Measurements from ENCODE around the gene ACTR6.
A peak's percentile ranks its signal among the peaks of the same experiment; 100 is the strongest.
"Not testable (repeated sequence)": the region's sequence is repeated elsewhere in the genome, so short reads cannot be mapped to it uniquely, and the experiment has no call there.

The ACTR6 gene

GRCh38 chr12:100219328-100220109, 18.9 kb downstream of the ACTR6 start:
- no peak for DNase-seq (ENCODE audit: low spot score)

DNA sequence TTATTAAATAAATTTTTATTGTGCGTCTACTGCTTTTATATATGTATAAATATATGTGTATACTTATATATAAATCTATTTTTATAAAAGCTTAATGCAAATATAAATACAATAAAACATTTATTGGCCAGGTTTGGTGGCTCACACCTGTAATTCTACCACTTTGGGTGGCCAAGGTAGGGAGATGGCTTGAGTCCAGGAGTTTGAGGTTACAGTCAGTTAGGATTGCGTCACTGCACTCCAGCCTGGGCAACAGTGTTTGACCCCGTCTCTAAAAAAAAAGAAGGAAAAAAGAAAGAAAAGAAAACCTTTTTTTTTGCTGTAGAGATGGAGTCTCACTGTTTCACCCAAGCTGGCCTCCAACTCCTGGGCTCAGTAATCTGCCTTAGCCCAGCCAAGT, 20.9 kb downstream of the ACTR6 start:
- DNase-seq (ENCODE audit: low spot score) = no peak

DNA sequence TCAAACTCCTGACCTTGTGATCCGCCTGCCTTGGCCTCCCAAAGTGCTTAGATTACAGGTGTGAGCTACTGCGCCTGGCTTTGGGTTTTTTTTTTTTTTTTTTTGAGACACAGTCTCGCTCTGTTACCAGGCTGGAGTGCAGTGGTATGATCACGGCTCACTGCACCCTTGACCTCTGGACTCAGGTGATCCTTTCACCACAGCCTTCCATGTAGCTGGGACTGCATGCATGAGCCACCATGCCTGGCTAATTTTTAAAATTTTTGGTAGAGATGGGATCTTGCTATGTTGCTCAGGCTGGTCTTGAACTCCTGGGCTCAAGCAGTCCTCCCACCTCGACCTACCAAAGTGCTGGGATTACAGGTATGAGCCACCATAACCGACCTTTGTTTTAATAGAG, 21.6 kb downstream of the ACTR6 start:
- not testable (repeated sequence) for DNase-seq (ENCODE audit: low spot score)

GRCh38 chr12:100225491-100225890, 24.9 kb downstream of the ACTR6 start:
- DNase-seq (ENCODE audit: low spot score) = no peak

GRCh38 chr12:100229036-100229635, 28.5 kb downstream of the ACTR6 start:
- DNase-seq (ENCODE audit: low spot score) = peak; percentile 10

DNA sequence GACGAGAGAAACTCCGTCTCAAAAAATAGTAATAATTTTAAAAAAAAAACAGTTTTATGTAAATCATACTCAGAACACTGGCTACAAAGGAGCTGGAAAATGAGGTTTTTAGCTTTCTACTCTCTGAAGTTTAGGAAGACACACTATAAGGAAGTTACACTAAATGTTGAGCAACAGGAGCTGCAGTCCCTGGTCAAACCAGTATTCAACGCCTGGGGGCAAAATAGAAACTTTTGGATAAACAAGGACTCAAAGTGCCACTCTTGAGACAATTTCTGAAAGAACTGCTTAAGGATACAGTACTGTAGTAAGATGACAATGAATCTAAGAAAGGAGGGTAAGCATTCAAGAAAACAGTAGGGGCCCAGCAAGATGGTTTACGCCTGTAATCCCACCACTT, 29.3 kb downstream of the ACTR6 start:
- DNase-seq (ENCODE audit: low spot score) = no peak

GRCh38 chr12:100231873-100232272, 31.3 kb downstream of the ACTR6 start:
- DNase-seq (ENCODE audit: low spot score) = not testable (repeated sequence)

DNA sequence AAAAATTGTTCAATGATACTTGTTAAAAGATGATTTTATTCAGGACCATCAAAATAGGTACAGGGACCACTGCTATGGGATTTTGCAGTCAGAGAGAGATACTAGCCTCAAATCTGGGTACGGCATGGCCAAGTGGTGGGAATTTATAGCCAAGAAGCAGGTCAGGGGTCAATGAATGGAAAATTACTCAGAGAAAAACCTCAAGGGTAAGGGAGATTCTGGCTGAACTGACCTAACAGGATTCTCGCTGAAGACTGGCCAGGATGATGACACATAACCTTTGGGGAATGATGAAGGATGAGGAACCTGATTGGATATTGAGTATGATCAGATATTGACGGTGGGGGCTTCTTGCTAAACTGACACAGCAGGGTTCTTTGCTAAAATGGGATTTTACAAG, 33.6 kb downstream of the ACTR6 start:
- DNase-seq (ENCODE audit: low spot score) = no peak

GRCh38 chr12:100234591-100235304, 34.1 kb downstream of the ACTR6 start:
- DNase-seq (ENCODE audit: low spot score) = peak; percentile 61

DNA sequence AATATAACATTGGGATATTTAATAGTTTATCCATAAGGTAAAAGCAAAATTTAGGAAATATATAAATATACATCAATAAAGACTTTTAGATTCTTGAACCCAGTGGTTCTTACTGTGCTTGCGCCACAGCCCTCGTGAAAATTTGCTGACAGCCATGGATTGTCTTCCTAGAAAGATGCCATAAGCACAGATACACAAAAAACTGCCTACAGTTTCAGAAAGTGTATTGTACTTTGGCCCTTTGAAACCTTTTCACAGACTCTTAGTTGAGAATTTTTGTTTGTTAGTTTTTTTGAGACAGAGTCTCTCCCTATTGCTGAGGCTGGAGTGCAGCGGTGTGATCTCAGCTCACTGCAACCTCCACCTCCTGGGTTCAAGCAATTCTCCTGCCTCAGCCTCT, 38.2 kb downstream of the ACTR6 start:
- no peak for DNase-seq (ENCODE audit: low spot score)

DNA sequence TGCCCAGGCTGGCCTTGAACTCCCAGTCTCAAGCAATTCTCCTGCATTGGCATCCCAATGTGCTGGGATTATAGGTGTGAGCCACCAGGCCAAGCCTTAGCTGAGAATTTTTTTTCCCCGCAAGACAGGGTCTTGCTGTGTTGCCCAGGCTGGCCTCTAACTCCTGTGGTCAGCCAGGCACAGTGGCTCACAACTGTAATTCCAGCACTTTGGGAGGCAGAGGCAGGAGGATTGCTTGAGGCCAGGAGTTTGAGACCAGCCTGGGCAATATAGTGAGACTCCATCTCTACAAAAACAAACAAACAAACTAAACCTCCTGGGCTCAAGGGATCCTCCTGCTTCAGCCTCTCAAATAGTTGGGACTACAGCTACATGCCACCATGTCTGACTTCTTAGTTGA, 39.0 kb downstream of the ACTR6 start:
- no peak for DNase-seq (ENCODE audit: low spot score)

GRCh38 chr12:100243137-100243536, 42.5 kb downstream of the ACTR6 start:
- DNase-seq (ENCODE audit: low spot score) = no peak

DNA sequence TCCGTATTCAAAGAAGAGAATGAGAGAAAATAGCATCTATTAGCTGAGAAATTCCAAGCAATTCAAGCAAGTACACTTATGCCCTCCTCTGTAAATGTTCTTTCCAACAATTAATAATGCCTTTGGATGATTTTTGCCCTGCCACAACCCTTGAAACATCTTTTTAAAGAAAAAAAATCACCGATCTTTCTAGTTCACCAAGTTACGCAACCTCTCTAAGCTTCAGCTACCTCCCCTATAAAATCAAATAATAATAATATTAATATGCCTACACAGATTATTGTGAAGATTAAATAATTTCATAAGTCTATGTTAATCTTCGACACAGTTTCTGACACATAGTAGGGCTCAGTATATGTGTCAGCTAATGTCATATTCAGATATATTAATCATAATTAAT, 47.1 kb downstream of the ACTR6 start:
- no peak for DNase-seq (ENCODE audit: low spot score)

- no peak for DNase-seq (ENCODE audit: low spot score)
Observed at GRCh38 chr12:100248886-100249285, 48.3 kb downstream of the ACTR6 start.

DNA sequence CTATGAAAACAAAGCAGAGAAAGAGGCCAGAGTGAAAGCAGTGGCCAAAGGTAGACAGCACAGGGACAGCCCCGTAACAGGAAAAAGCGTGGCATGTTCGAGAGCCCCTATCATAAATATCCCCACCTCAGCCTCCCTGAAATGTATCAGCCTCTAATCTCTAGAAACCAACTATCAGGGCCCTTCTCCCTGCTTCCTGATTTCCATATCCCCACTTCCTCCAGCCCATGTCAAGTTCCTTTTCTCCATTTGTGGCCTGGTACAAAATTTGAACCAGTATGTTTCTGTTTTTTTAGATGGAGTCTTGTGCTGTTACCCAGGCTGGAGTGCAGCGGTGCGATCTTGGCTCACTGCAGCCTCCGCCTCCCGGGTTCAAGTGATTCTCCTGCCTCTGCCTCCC, 49.3 kb downstream of the ACTR6 start:
- no peak for DNase-seq (ENCODE audit: low spot score)

DNA sequence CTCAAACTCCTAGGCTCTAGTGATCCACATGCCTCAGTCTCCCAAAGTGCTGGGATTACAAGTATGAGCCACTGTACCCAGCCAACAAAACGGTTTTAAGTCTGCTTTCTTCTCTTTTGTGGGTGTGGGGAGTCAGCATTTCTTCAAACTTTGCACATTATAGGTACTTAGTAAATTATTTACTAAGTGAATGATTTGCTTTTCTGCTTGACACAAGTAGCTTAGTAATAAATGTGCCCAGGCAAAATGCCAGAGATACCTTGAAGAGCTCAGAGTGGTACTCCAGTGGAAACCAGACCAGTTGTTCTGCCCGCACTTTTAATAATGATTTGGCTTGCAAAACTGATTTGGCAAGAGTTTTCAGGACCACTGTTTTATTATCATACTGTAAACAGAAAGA, 51.3 kb downstream of the ACTR6 start:
- no peak for DNase-seq (ENCODE audit: low spot score)

DNA sequence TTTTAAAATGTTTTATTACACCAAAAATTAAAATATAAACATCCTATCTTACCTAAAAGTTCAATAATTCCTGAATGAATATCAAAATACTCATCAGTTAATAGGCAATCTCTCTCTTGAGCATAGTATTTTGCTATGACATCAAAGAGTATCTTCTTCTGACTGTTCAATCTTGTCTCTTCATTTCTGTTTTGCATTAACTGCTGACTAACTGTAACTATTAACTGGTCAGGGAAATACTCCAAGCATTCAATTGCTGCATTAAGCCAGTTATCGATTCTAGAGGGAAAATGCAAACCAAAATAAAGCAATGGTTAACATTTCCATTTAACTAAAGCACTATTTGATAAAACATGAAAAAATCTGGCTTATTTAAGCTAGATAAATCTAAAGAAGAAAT, 52.8 kb downstream of the ACTR6 start:
- DNase-seq (ENCODE audit: low spot score) = no peak

GRCh38 chr12:100254876-100255275, 54.3 kb downstream of the ACTR6 start:
- no peak for DNase-seq (ENCODE audit: low spot score)

GRCh38 chr12:100258127-100258526, 57.5 kb downstream of the ACTR6 start:
- no peak for DNase-seq (ENCODE audit: low spot score)

DNA sequence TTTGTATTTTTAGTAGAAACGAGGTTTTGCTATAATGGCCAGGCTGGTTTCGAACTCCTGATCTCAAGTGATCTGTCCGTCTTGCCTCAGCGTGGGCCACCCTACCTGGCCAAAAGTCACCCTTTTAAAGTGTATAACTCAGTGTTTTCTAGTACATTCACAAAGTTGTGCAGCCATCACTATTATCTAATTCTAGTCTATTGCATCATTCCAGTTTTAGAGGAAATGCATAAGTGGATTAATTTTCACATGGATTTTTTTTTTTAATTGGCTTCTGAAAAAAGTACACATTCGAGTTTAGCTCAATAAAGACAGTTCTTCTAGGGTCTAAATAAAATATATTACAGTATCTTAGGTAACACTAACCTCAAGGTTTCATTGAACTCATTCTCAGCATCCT, 62.5 kb downstream of the ACTR6 start:
- DNase-seq (ENCODE audit: low spot score) = no peak

DNA sequence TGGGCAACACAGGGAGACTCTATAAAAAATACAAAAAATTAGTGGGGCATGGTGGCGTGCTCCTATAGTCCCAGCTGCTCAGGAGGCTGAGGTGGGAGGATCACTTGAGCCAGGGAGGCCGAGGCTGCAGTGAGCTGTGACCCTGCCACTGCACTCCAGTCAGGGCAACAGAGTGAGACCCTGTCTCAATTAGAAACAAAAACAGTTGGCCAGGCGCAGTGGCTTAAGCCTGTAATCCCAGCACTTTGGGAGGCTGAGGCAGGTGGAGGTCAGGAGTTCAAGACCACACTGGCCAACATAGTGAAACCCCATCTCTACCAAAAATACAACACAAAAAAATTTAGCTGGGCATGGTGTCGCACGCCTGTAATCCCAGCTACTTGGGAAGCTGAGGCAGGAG, 64.5 kb downstream of the ACTR6 start:
- not testable (repeated sequence) for DNase-seq (ENCODE audit: low spot score)

- no peak for DNase-seq (ENCODE audit: low spot score)
Observed at GRCh38 chr12:100265732-100266584, 65.3 kb downstream of the ACTR6 start.

DNA sequence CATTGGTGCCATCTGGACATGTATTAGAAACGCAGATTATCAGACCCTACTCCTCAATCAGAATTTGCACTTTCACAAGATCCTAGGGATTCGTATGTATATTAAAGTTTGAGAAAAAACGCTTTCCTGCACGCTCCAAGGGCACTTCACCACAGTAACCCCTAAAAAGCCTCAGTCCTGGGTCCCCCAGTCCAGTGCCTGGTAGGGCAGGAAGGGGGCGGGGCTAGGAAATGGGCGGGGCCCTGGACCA, 65.9 kb downstream of the ACTR6 start:
- DNase-seq (ENCODE audit: low spot score) = no peak
